ENCODE results near the gene SHISAL1.
A peak's percentile ranks its signal among the peaks of the same experiment; 100 is the strongest.

DNA sequence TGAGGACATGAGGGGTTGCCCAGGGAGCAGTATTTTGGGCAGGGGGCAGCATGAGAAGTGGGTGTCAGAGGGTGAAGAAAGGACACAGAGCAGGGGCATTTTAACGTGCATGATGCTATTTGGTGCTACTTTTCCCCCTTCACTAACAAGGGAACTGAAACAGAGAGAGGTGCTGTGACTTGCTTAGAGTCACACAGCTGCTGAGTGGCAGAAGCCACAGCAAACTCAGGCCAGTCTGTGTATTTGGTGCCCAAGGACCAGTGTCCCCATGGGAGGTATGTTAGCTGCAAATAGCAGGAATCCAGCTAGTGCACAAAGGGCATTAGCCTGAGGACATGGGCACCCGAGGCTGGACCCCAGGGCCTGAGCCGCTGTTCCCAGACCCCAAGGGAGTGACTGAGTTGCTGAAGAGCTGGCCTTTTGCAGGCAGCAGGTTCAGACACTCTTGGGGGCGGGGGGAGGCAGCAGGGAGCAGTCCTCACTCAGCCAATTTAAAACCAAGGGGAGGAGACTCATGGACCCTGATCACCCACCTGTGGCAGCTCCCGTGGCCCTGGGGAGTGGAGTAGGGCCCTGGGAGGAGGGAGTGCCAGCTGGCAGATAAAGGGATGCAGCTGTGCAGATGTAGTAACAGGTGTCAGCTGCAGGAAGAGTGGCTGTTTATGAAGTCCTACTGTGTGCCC is 117.4 kb downstream of the SHISAL1 start:
- TF ChIP-seq, protein P1, sequence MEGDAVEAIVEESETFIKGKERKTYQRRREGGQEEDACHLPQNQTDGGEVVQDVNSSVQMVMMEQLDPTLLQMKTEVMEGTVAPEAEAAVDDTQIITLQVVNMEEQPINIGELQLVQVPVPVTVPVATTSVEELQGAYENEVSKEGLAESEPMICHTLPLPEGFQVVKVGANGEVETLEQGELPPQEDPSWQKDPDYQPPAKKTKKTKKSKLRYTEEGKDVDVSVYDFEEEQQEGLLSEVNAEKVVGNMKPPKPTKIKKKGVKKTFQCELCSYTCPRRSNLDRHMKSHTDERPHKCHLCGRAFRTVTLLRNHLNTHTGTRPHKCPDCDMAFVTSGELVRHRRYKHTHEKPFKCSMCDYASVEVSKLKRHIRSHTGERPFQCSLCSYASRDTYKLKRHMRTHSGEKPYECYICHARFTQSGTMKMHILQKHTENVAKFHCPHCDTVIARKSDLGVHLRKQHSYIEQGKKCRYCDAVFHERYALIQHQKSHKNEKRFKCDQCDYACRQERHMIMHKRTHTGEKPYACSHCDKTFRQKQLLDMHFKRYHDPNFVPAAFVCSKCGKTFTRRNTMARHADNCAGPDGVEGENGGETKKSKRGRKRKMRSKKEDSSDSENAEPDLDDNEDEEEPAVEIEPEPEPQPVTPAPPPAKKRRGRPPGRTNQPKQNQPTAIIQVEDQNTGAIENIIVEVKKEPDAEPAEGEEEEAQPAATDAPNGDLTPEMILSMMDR (IDR thresholded peaks at IDR 0.05 in 8 of 11, conservative IDR thresholded peaks at IDR 0.05 in 3 of 11) = no peak
- TF ChIP-seq POLR2A (IDR thresholded peaks at IDR 0.05) (no peak), POLR2AphosphoS5 (IDR thresholded peaks at IDR 0.05) (peak in 1 of 3 donors; percentile 39)
